HCT116 (cell line): ENCODE data around the gene GSTM1. TPM values are rescaled to one million over a fixed set of nuclear protein-coding genes. Genes with fewer than 3 reads are reported as not detected.
"Not testable (repeated sequence)": the region's sequence is repeated elsewhere in the genome, so short reads cannot be mapped to it uniquely, and the experiment has no call there.

Source experiments
- ATAC-seq: fragments of 200-7000 bp; cut with Tn5 transposase; 2 replicates; pipeline ENCODE4 v1.9.1; 2020; ENCODE audit warnings: mild to moderate bottlenecking, moderate library complexity
- BruUV-seq: library from RNA; stranded (reverse); fragments of 400-500 nt; replicated peaks from 2 replicates; lab custom pipeline; 2021; lab: Mats Ljungman, UMichigan
- CTCF ChIA-PET: fragments of 300-600 bp; sonication (Branson Sonifier 250); formaldehyde crosslinking; loops from one replicate; lab custom pipeline; 2021; ENCODE audit warnings: antibody characterized with exemption; lab: Charles Lee
- POLR2A ChIA-PET: fragments of 300-600, 350-600 bp; sonication (Branson Sonifier 250); formaldehyde crosslinking; loops from one replicate; lab custom pipeline; 2021; ENCODE audit warnings: antibody characterized with exemption; lab: Charles Lee
- RAD21 ChIA-PET, 2 experiments: fragments of 300-600 bp; sonication (Branson Sonifier 250); formaldehyde crosslinking; loops; one replicate each; lab custom pipeline; 2023; ENCODE audit warnings: low total read pairs in 2 of 2; ENCODE audit not compliant: uncharacterized antibody in 2 of 2, unreplicated experiment in 2 of 2, low non-redundant PET in 1 of 2; lab: Charles Lee
- DNase-seq: peaks from one replicate; pipeline ENCODE4 v3.0.0-alpha.2; 2010; ENCODE audit warnings: low read depth, low spot score
- H2AFZ ChIP-seq: fragments of 200-600 bp; shearing (Covaris generic), sonication (generic); 2 replicates; pipeline ENCODE4 v1.6.1; 2017; ENCODE audit warnings: low read depth, mixed run types, mixed read lengths, antibody characterized with exemption, low read length; ENCODE audit not compliant: poor library complexity, severe bottlenecking
- H3K27ac ChIP-seq: 2 replicates; pipeline ENCODE4 v1.5.1; 2012; ENCODE audit warnings: low read depth, low read length
- H3K27me3 ChIP-seq: fragments of 200-600 bp; sonication (generic); 2 replicates; pipeline ENCODE4 v1.6.1; 2016; ENCODE audit warnings: mixed run types, low read length, mixed read lengths; ENCODE audit not compliant: insufficient read depth
- H3K36me3 ChIP-seq, 2 experiments: fragments of 200-500 bp in 1 of 2; fragments of 200-600 bp in 1 of 2; sonication (Bioruptor generic) in 1 of 2; sonication (generic) in 1 of 2; 2 replicates each; pipeline versions ENCODE4 v1.5.1 to v1.6.1; 2014 to 2016; ENCODE audit warnings: low read length in 2 of 2, inconsistent platforms in 1 of 2, mixed read lengths in 1 of 2, mixed run types in 1 of 2; ENCODE audit not compliant: insufficient read depth in 2 of 2, control insufficient read depth in 1 of 2
- H3K4me1 ChIP-seq, 2 experiments: fragments of 200-600 bp in 1 of 2; sonication (generic) in 1 of 2; 2 replicates each; pipeline versions ENCODE4 v1.5.1 to v1.6.1; 2012 to 2017; ENCODE audit warnings: low read length in 2 of 2, inconsistent platforms in 1 of 2, mild to moderate bottlenecking in 1 of 2, mixed read lengths in 1 of 2, mixed run types in 1 of 2, moderate library complexity in 1 of 2; ENCODE audit not compliant: insufficient read depth in 2 of 2, control insufficient read depth in 1 of 2
- H3K4me2 ChIP-seq: fragments of 200-600 bp; sonication (generic); 2 replicates; pipeline ENCODE4 v1.6.1; 2017; ENCODE audit warnings: mixed run types, low read length, mixed read lengths
- H3K4me3 ChIP-seq, 2 experiments: fragments of 200-600 bp in 1 of 2; sonication (generic) in 1 of 2; replicated peaks in 1 of 2; 2 replicates each; pipeline ENCODE4 v1.5.1; 2011 to 2016; ENCODE audit warnings: low read length in 2 of 2, control low read depth in 1 of 2, low read depth in 1 of 2, mild to moderate bottlenecking in 1 of 2, mixed read lengths in 1 of 2, mixed run types in 1 of 2
- H3K79me2 ChIP-seq: fragments of 200-600 bp; sonication (generic); 2 replicates; pipeline ENCODE4 v1.6.1; 2017; ENCODE audit warnings: mild to moderate bottlenecking, mixed run types, low read length, moderate library complexity, mixed read lengths; ENCODE audit not compliant: insufficient read depth
- H3K9ac ChIP-seq: fragments of 200-600 bp; sonication (generic); 2 replicates; pipeline ENCODE4 v1.6.1; 2016; ENCODE audit warnings: low read length, mixed read lengths
- H3K9me2 ChIP-seq: fragments of 200-600 bp; sonication (generic), shearing (Covaris generic); 2 replicates; pipeline ENCODE4 v1.6.1; 2017; ENCODE audit warnings: mixed run types, mild to moderate bottlenecking, moderate library complexity; ENCODE audit not compliant: insufficient read depth
- H3K9me3 ChIP-seq, 2 experiments: fragments of 200-500 bp in 1 of 2; fragments of 200-600 bp in 1 of 2; sonication (Bioruptor generic) in 1 of 2; sonication (generic) in 1 of 2; 2 replicates each; pipeline ENCODE4 v1.6.1; 2014 to 2017; ENCODE audit warnings: low read length in 2 of 2, mixed read lengths in 2 of 2, inconsistent platforms in 1 of 2, low read depth in 1 of 2, mild to moderate bottlenecking in 1 of 2, mixed run types in 1 of 2, moderate library complexity in 1 of 2; ENCODE audit not compliant: control insufficient read depth in 1 of 2, insufficient read depth in 1 of 2
- H4K20me1 ChIP-seq: fragments of 200-600 bp; sonication (generic), shearing (Covaris generic); 2 replicates; pipeline ENCODE4 v1.6.1; 2017; ENCODE audit warnings: mixed run types, mild to moderate bottlenecking, moderate library complexity; ENCODE audit not compliant: insufficient read depth
- ZFX ChIP-seq: fragments of 450-650 bp; IDR thresholded peaks from 2 replicates; pipeline ENCODE4 v1.6.1; 2017
- ZNF274 ChIP-seq: fragments of 200-500 bp; sonication (Bioruptor generic); IDR thresholded peaks from 2 replicates; pipeline ENCODE4 v1.6.1; 2014; ENCODE audit warnings: mild to moderate bottlenecking, low read depth, low read length, inconsistent platforms
- intact Hi-C: fragments of 100-400 bp; cut with micrococcal nuclease; formaldehyde crosslinking; loops from 2 replicates; pipeline ENCODE4 v1.10.0; 2022
- total RNA-seq: library from RNA; stranded (reverse); gene quantifications from one replicate; pipeline ENCODE4 v1.2.1, GENCODE V29; 2021; ENCODE audit not compliant: unreplicated experiment

GSTM1 gene
- total RNA-seq, 1 experiment from 2014 or later = not detected

DNA sequence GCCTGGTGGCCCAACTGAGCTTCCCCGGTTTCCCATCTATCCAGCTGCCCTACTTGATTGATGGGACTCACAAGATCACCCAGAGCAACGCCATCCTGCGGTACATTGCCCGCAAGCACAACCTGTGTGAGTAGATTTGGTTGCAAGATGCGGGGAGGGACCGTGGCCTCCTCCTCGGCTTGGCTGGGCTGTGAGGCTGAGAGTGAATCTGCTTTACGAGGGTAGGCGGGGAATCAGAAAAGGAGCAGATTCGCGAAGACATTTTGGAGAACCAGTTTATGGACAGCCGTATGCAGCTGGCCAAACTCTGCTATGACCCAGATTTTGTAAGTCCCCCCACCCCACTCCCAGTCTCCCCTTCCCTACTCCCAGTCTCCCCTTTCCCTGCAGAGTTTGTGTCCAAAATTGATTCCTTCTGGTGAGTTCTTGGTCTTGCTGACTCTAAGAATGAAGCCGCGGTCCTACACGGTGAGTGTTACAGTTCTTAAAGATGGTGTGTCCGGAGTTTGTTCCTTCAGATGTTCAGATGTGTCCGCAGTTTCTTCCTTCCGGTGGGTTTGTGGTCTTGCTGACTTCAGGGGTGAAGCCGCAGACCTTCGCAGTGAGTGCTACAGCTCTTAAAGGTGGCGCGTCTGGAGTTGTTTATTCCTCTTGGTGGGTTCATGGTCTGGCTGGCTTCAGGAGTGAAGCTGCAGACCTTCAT lies 18.2 kb upstream of the GSTM1 start:
- no peak for DNase-seq
- TF ChIP-seq ZFX = no peak
- TF ChIP-seq ZNF274 = no peak
- TF ChIP-seq, all 23 proteins: peak for 0
- no TSS peak for BruUV-seq
- no peak overlapping the region for H2AFZ ChIP-seq
- H3K36me3 ChIP-seq = no peaks in the 10 kb centered on the region
- H3K79me2 ChIP-seq = no peaks in the 10 kb centered on the region
- H3K9ac ChIP-seq = no peak overlapping the region
- no peaks in the 10 kb centered on the region for H4K20me1 ChIP-seq
- no peak overlapping the region for H3K4me2 ChIP-seq
- intact Hi-C loops = no loop called here
- H3K27me3 ChIP-seq = no peaks in the 10 kb centered on the region
- no peaks in the 10 kb centered on the region for H3K9me3 ChIP-seq
- H3K4me3 ChIP-seq = no peak overlapping the region
- H3K4me1 ChIP-seq = no peaks in the 10 kb centered on the region
- POLR2A ChIA-PET = no interaction called here
- no peak overlapping the region for H3K27ac ChIP-seq
- no peak for ATAC-seq
- CTCF ChIA-PET = no interaction called here
- H3K9me2 ChIP-seq = no peaks in the 10 kb centered on the region
- RAD21 ChIA-PET = no interaction called here

DNA sequence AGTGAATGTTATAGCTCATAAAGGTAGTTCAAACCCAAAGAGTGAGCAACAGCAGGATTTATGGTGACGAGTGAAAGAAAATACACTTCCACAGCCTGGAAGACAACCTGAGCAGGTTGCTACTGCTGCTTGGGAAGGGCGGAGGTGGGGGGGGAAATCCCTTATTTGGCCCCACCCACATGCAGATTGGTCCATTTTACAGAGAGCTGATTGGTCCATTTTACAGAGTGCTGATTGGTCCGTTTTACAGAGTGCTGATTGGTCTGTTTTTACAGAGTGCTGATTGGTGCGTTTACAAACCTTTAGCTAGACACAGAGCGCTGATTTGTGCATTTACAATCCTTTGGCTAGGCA lies 17.7 kb upstream of the GSTM1 start:
- H3K4me1 ChIP-seq, H3K9ac ChIP-seq, H3K27me3 ChIP-seq, POLR2A ChIA-PET, ATAC-seq, H3K9me2 ChIP-seq, H3K9me3 ChIP-seq, DNase-seq, H3K36me3 ChIP-seq, H4K20me1 ChIP-seq, H2AFZ ChIP-seq, H3K4me2 ChIP-seq, H3K4me3 ChIP-seq, H3K79me2 ChIP-seq, BruUV-seq, H3K27ac ChIP-seq, RAD21 ChIA-PET, CTCF ChIA-PET: not testable (repeated sequence)
- intact Hi-C loops = loop anchor here (5.0 kb wide), 1 partner anchor 37 kb away; no protein-coding TSS in a partner anchor
